Testis (tissue), 3 donors: Measurements from ENCODE around the gene ENTPD8. TPM values are rescaled to one million over a fixed set of nuclear protein-coding genes. Genes with fewer than 3 reads are reported as not detected.
A peak's percentile ranks its signal among the peaks of the same experiment; 100 is the strongest.

Experiments
- DNase-seq: peaks from one replicate; pipeline ENCODE4 v3.0.0-alpha.2; 2019
- H3K27ac ChIP-seq, 2 donors: fragments of 200-600 bp; sonication (generic); one replicate each; pipeline ENCODE4 v1.5.1; 2019
- H3K27me3 ChIP-seq: fragments of 200-600 bp; sonication (generic); one replicate; pipeline ENCODE4 v1.5.1; 2019
- H3K36me3 ChIP-seq: fragments of 200-600 bp; sonication (generic); one replicate; pipeline ENCODE4 v1.5.1; 2017; ENCODE audit warnings: low read depth; ENCODE audit errors: missing control alignments
- H3K4me1 ChIP-seq: fragments of 200-600 bp; sonication (generic); one replicate; pipeline ENCODE4 v1.5.1; 2019
- H3K4me3 ChIP-seq, 2 donors: fragments of 200-600 bp; sonication (generic); one replicate each; pipeline ENCODE4 v1.5.1; 2017 to 2019
- H3K9me3 ChIP-seq: fragments of 200-600 bp; sonication (generic); one replicate; pipeline ENCODE4 v1.5.1; 2017
- POLR2A ChIP-seq: fragments of 450-650 bp; IDR thresholded peaks from one replicate; pipeline ENCODE4 v1.6.1; 2017; ENCODE audit warnings: antibody characterized with exemption, mild to moderate bottlenecking, moderate library complexity
- WGBS, 2 donors: methylation state at CpG; one replicate each; pipeline ENCODE4 v1.1.5; 2018; 5-methylcytosine and 5-hydroxymethylcytosine counted together
- intact Hi-C: fragments of 100-400 bp; cut with DNase I; formaldehyde crosslinking; loops from one replicate; pipeline ENCODE4 v1.15.1; 2023; ENCODE audit warnings: low total_unique reads
- polyA plus RNA-seq: library from polyadenylated mRNA; stranded (reverse); fragments of 350-450 nt; fragmentation: Illumina TruSeq; extraction: RNeasy Lipid Tissue Mini Kit (QIAGEN cat#74804); gene quantifications from one replicate; pipeline ENCODE4 v1.2.3, GENCODE V29; 2014; ENCODE audit warnings: low read depth, low replicate concordance; ENCODE audit not compliant: insufficient read depth
- total RNA-seq, 2 donors: library from RNA; depleted of rRNA; stranded (reverse); fragments of >200 nt; gene quantifications; one replicate each; pipeline ENCODE4 v1.2.3, GENCODE V29; 2016
- TF ChIP-seq, protein P1 (sequence below), 3 experiments: fragments of 450-650 bp in 2 of 3; fragments of 200-600 bp in 1 of 3; sonication (generic) in 1 of 3; IDR thresholded peaks; one replicate each; pipeline ENCODE4 v1.5.1; 2016 to 2019; ENCODE audit warnings: antibody characterized with exemption in 3 of 3, mild to moderate bottlenecking in 2 of 3, moderate library complexity in 1 of 3

ENTPD8 gene
- total and polyA plus RNA-seq, 3 donors from 2014 or later = 0.37 to 2.2 (median 2.0) TPM

DNA sequence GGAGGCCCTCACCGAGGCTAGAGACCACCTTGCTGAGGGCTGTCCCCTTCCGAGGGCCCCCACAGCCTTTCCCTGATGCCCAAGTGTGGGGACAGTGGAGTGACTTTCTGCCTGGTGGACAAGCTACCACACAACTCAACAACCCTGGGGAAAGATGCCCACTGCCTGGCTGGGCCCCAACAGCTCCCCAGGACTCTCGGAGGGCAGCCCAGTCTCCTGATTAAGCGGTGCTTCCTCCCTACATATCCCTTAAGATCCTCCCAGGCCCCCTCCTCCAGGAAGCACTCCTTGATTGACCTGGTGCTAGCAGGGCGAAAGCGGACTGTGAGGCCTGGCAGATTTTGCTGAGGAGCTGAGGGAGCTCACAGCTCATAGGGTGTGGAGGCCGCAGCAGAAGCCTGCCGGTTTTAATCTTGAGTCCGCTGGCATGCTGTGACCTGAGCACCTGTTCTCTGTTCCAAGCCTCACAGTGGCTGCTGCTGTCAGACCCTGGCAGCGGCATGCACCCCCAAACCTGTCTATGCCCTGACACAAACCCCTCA, 15.8 kb upstream of the ENTPD8 start:
- Histone ChIP-seq H3K4me3 (no peak overlapping the region), H3K9me3 (no peaks in the 10 kb centered on the region), H3K27me3 (no peaks in the 10 kb centered on the region), H3K27ac (peak overlapping the region; percentile 85 to 92), H3K36me3 (no peaks in the 10 kb centered on the region), H3K4me1 (peaks cover 55% of the 10 kb centered on the region)
- WGBS, 2 donors = 72 to 78% methylated on average over 9 to 10 of the region's 10 CpGs
- DNase-seq = no peak
- no peak for TF ChIP-seq POLR2A
- intact Hi-C loops = no loop called here

DNA sequence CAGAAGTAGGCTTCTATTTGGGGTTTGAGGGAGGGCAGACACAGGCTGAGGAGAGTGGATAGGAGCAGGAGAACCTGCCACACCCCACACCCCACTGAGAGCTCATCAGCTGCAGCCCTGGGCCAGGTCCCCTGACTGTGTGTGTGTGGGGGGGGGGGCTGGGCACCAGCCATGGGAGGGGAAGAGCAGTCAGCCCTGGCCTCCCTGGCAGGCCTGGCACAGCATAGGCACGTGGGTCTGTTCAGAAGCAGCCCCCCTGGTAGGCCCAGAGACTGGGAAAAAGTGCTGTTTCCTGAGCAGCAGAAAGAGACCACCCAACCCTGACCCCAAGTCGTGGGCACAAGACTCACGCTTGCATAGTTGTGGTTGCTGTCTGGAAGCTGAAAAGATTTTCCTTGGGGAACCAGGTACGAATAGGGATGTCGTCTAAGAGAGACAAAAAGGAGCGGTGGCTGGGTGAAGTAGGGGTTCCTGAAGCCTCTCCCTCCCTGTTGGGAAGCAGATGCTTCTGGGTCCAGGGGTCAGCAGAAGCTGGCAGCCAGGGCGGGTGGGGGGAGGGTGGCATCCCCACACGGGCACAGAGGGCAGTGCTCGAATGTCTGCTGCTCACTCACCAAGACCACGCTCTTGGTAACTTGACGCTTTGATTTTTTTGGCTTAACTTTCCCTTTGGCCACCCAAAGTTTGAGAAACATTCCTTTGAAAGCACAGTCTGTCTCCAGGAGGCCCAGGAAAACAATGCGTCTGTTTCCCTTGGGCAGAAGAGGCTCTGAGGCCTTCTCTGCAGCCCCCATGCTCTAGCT, 15.1 kb upstream of the ENTPD8 start:
- Histone ChIP-seq H3K27ac (peak overlapping the region; percentile 85 to 92), H3K4me1 (peaks cover 55% of the 10 kb centered on the region), H3K27me3 (no peaks in the 10 kb centered on the region), H3K36me3 (no peaks in the 10 kb centered on the region), H3K4me3 (no peak overlapping the region), H3K9me3 (no peaks in the 10 kb centered on the region)
- TF ChIP-seq POLR2A = no peak
- TF ChIP-seq, protein P1, sequence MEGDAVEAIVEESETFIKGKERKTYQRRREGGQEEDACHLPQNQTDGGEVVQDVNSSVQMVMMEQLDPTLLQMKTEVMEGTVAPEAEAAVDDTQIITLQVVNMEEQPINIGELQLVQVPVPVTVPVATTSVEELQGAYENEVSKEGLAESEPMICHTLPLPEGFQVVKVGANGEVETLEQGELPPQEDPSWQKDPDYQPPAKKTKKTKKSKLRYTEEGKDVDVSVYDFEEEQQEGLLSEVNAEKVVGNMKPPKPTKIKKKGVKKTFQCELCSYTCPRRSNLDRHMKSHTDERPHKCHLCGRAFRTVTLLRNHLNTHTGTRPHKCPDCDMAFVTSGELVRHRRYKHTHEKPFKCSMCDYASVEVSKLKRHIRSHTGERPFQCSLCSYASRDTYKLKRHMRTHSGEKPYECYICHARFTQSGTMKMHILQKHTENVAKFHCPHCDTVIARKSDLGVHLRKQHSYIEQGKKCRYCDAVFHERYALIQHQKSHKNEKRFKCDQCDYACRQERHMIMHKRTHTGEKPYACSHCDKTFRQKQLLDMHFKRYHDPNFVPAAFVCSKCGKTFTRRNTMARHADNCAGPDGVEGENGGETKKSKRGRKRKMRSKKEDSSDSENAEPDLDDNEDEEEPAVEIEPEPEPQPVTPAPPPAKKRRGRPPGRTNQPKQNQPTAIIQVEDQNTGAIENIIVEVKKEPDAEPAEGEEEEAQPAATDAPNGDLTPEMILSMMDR (IDR thresholded peaks at IDR 0.05) = no peak
- no peak for DNase-seq
- intact Hi-C loops = no loop called here
- 54 to 64% methylated on average over 10 to 12 of the region's 12 CpGs for WGBS, 2 donors

DNA sequence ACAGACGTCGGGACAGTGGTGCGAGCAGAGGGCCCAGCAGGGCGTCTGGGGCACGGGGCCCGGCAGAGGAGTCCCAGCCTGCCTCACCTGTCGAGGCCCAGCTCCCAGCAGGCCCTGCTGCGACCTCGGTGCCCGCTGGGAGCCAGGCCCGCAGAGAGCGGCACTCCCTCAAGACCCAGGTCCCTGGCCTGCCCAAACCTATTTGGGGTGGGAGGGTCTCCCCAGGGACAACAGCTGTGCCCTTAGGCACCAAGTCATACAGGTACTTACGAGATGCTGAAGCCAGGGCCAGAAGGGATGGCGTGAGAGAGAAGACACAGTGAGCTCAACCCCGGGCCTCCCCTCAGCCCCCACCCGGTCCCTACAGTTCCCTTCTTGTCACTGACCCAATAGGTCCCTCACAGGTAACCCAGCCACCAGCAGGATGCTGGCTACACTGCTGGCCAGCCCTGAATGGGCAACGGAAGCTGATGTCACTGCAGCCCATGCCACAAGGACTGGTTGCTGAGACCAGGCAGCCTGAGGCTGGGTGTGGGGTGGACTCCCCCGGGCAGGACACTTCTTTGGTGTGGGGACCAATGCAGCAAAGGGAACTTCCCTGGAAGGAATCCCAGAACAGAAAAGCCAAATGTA, 14.3 kb upstream of the ENTPD8 start:
- H3K36me3 ChIP-seq = no peaks in the 10 kb centered on the region
- intact Hi-C loops = no loop called here
- H3K27ac ChIP-seq = peak overlapping the region; percentile 77 to 92
- TF ChIP-seq POLR2A = no peak
- TF ChIP-seq, protein P1 (IDR thresholded peaks at IDR 0.05) = no peak
- peaks cover 55% of the 10 kb centered on the region for H3K4me1 ChIP-seq
- DNase-seq = no peak
- 81 to 88% methylated on average over 8 to 18 of the region's 18 CpGs for WGBS, 2 donors
- no peak overlapping the region for H3K4me3 ChIP-seq
- H3K27me3 ChIP-seq = no peaks in the 10 kb centered on the region
- no peaks in the 10 kb centered on the region for H3K9me3 ChIP-seq

DNA sequence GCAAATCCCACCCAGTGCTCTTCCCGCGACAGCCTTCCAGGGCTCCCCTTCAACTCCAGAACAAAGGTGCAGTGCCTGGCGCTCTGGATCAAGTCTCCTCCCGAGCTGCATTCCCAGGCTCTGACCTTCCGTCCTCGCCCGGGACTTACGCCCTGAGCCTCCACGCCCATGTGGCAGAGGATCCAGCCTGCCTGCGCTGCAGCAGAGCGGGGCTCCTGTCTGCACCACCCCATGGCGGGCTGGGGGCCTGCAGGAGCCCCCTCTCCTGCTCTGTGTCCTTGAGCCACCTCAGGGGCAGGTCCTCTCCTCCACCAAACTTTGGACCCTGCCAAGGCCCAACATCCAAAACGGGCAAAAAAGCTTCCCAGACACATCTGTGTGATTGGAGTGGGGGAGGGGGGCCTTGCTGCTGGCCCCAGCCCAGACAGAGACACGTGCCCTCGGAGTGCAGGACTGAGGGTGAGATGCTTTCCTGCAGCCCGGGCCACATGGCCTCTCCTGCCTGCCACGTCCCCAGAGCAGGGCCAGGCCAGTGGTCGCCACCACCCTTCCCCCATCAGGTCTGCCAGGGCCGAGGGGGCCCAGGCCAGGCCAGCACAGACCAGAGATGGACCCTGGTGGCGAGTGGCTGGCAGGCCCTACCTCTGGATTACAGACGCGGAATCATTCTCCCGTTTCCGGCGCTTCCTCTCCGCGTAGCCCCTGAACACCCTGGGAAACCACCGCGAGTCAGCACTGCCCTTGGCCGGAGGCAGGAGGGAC, 13.6 kb upstream of the ENTPD8 start:
- no peaks in the 10 kb centered on the region for H3K27me3 ChIP-seq
- peak overlapping the region; percentile 3 to 35 for H3K4me3 ChIP-seq
- 51 to 52% methylated on average over 10 to 30 of the region's 30 CpGs for WGBS, 2 donors
- TF ChIP-seq POLR2A = no peak
- TF ChIP-seq, protein P1 (IDR thresholded peaks at IDR 0.05) = no peak
- no peaks in the 10 kb centered on the region for H3K9me3 ChIP-seq
- H3K36me3 ChIP-seq = no peaks in the 10 kb centered on the region
- intact Hi-C loops = no loop called here
- H3K27ac ChIP-seq = peak overlapping the region; percentile 77 to 92
- DNase-seq = peak; percentile 61
- peaks cover 49% of the 10 kb centered on the region for H3K4me1 ChIP-seq
